B cell (primary cell): ENCODE results near the gene SETBP1. TPM values are rescaled to one million over a fixed set of nuclear protein-coding genes. Genes with fewer than 3 reads are reported as not detected.

Source experiments
- ATAC-seq: fragments of 200-7000 bp; cut with Tn5 transposase; one replicate; pipeline ENCODE4 v1.10.0; 2021; ENCODE audit warnings: low read depth, mild to moderate bottlenecking, moderate number of reproducible peaks, moderate library complexity
- CTCF ChIA-PET: fragments of 350-600 bp; sonication (Branson Sonifier 250); formaldehyde crosslinking; loops from one replicate; lab custom pipeline; 2021; ENCODE audit warnings: antibody characterized with exemption, inconsistent platforms; lab: Charles Lee
- POLR2A ChIA-PET: fragments of 350-600 bp; sonication (Branson Sonifier 250); formaldehyde crosslinking; loops from one replicate; lab custom pipeline; 2021; ENCODE audit warnings: antibody characterized with exemption; lab: Charles Lee
- DNase-seq: peaks from one replicate; pipeline ENCODE4 v3.0.0; 2013
- H2AFZ ChIP-seq: 2 replicates; pipeline ENCODE4 v1.6.1; 2012; ENCODE audit warnings: mild to moderate bottlenecking, low read depth, low read length; ENCODE audit not compliant: insufficient read depth, poor library complexity, severe bottlenecking
- H3K27ac ChIP-seq, 2 donors: 1 replicate in 1 of 2; 2 replicates in 1 of 2; pipeline ENCODE4 v1.5.1; 2012 to 2013; ENCODE audit warnings: low read length in 2 of 2, mild to moderate bottlenecking in 2 of 2, moderate library complexity in 1 of 2
- H3K27me3 ChIP-seq, 4 experiments: fragments of 200-600 bp in 1 of 4; sonication (generic) in 1 of 4; replicated peaks in 1 of 4; 1 replicate in 2 of 4; 2 replicates in 2 of 4; pipeline versions ENCODE4 v1.6.1 to v1.7.0; 2013 to 2016; ENCODE audit warnings: low read length in 3 of 4, mild to moderate bottlenecking in 2 of 4, mixed read lengths in 1 of 4, moderate library complexity in 1 of 4; ENCODE audit not compliant: insufficient read depth in 4 of 4, control insufficient read depth in 3 of 4; ENCODE audit errors: control extremely low read depth in 1 of 4
- H3K36me3 ChIP-seq, 2 experiments: replicated peaks in 1 of 2; 1 replicate in 1 of 2; 2 replicates in 1 of 2; pipeline versions ENCODE4 v1.6.1 to v1.7.1; 2013; ENCODE audit warnings: low read length in 1 of 2; ENCODE audit not compliant: insufficient read depth in 2 of 2, control insufficient read depth in 1 of 2; ENCODE audit errors: control extremely low read depth in 1 of 2, extremely low read depth in 1 of 2
- H3K4me1 ChIP-seq, 2 donors: fragments of 200-600 bp in 1 of 2; sonication (generic) in 1 of 2; 1 replicate in 1 of 2; 2 replicates in 1 of 2; pipeline versions ENCODE4 v1.5.1 to v1.6.1; 2013 to 2017; ENCODE audit warnings: low read length in 2 of 2; ENCODE audit not compliant: control insufficient read depth in 2 of 2, insufficient read depth in 2 of 2
- H3K4me2 ChIP-seq: replicated peaks from 2 replicates; pipeline ENCODE3; 2012; ENCODE audit warnings: mild to moderate bottlenecking, low read depth, low read length; ENCODE audit not compliant: poor library complexity, severe bottlenecking
- H3K4me3 ChIP-seq, 5 experiments: fragments of 200-600 bp in 1 of 5; sonication (generic) in 1 of 5; 1 replicate in 3 of 5; 2 replicates in 2 of 5; pipeline versions ENCODE4 v1.5.1 to v1.7.0; 2011 to 2016; ENCODE audit warnings: low read length in 4 of 5, mild to moderate bottlenecking in 4 of 5, low read depth in 2 of 5, control low read depth in 1 of 5, moderate library complexity in 1 of 5; ENCODE audit not compliant: insufficient read depth in 1 of 5; ENCODE audit errors: control extremely low read depth in 1 of 5, extremely low read depth in 1 of 5
- H3K79me2 ChIP-seq: fragments of 200-600 bp; sonication (generic); one replicate; pipeline ENCODE4 v1.6.0; 2016; ENCODE audit warnings: low read length; ENCODE audit not compliant: control insufficient read depth, insufficient read depth
- H3K9ac ChIP-seq: fragments of 200-600 bp; sonication (generic); 2 replicates; pipeline ENCODE4 v1.6.1; 2017; ENCODE audit warnings: mild to moderate bottlenecking, low read length, moderate library complexity
- H3K9me3 ChIP-seq, 3 donors: one replicate each; pipeline versions ENCODE4 v1.6.1 to v1.7.1; 2013; ENCODE audit warnings: low read length in 2 of 3; ENCODE audit not compliant: control insufficient read depth in 2 of 3, insufficient read depth in 1 of 3; ENCODE audit errors: control extremely low read depth in 1 of 3
- H4K20me1 ChIP-seq: 2 replicates; pipeline ENCODE4 v1.6.0; 2012; ENCODE audit warnings: mild to moderate bottlenecking, low read length; ENCODE audit not compliant: insufficient read depth, control insufficient read depth, poor library complexity, severe bottlenecking
- H3K27ac Mint-ChIP-seq: one replicate; pipeline ENCODE4 v1.8.0; 2021; ENCODE audit warnings: mixed read lengths
- H3K27me3 Mint-ChIP-seq: one replicate; pipeline ENCODE4 v1.8.0; 2021; ENCODE audit warnings: mixed read lengths
- H3K4me1 Mint-ChIP-seq: one replicate; pipeline ENCODE4 v1.8.0; 2021; ENCODE audit warnings: mixed read lengths
- H3K4me3 Mint-ChIP-seq: one replicate; pipeline ENCODE4 v1.8.0; 2021; ENCODE audit warnings: mixed read lengths
- H3K9me3 Mint-ChIP-seq: one replicate; pipeline ENCODE4 v1.8.0; 2022; ENCODE audit warnings: mixed read lengths; ENCODE audit not compliant: insufficient read depth
- EZH2 ChIP-seq: IDR thresholded peaks from 2 replicates; pipeline ENCODE4 v1.6.1; 2012; ENCODE audit warnings: borderline replicate concordance, low read depth, mild to moderate bottlenecking, moderate library complexity, low read length; ENCODE audit not compliant: insufficient read depth, poor library complexity, severe bottlenecking
- WGBS: methylation state at CpG from one replicate; pipeline ENCODE4 v1.1.5; 2013; ENCODE audit warnings: missing lambda C conversion rate; ENCODE audit not compliant: insufficient coverage; 5-methylcytosine and 5-hydroxymethylcytosine counted together
- intact Hi-C: fragments of 100-400 bp; cut with micrococcal nuclease; formaldehyde crosslinking; loops from one replicate; pipeline ENCODE4 v1.10.0; 2022
- polyA plus RNA-seq: library from polyadenylated mRNA; depleted of rRNA; stranded (reverse); fragments of >200 nt; gene quantifications from 2 replicates; pipeline ENCODE4 v1.2.3, GENCODE V29; 2012
- total RNA-seq, 2 donors: library from RNA; stranded (reverse); fragments of 120-200 nt in 1 of 2; gene quantifications; 1 replicate in 1 of 2; 2 replicates in 1 of 2; pipeline versions ENCODE4 v1.2.3 to v1.2.4, GENCODE V29; 2013 to 2022
- TF ChIP-seq, protein P1 (sequence below): fragments of 200-600 bp; IDR thresholded peaks from one replicate; pipeline ENCODE4 v1.8.0; 2022; ENCODE audit warnings: antibody characterized with exemption, mild to moderate bottlenecking

SETBP1 gene
- total and polyA plus RNA-seq, 2 donors (not counting 1 experiment from before 2014, with no cell fraction given), result 15.1 to 129 TPM

DNA sequence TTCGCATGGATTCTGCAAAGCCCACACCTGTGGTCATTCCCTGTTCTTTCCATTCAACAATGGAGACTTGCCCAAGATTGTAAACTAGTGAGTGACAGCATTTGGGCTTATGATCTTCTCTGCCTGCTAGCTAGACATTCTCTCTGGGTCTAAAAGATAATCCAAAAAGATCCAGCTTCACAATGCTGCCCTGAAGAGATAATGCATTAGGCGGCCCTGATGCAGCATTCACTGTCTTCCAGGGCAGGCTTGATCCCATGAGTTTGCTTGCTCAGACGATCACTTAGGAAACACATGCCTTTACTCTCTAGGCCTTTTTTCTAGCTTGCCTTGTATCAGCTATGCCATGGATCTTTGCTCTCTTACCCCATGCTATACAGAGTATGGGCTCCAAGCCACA is 196.1 kb downstream of the SETBP1 start:
- peaks cover 31% of the 10 kb centered on the region for H3K79me2 ChIP-seq
- H3K4me1 ChIP-seq, result peaks cover 3% of the 10 kb centered on the region in 2 donors
- no peak for DNase-seq
- no peaks in the 10 kb centered on the region for H4K20me1 ChIP-seq
- H3K27me3 Mint-ChIP-seq, result no peaks in the 10 kb centered on the region
- H3K4me1 Mint-ChIP-seq, result peaks cover 20% of the 10 kb centered on the region
- 97% methylated on average over 3 of the region's 3 CpGs for WGBS
- CTCF ChIA-PET, result no interaction called here
- no peak overlapping the region for H3K27ac ChIP-seq
- no peaks in the 10 kb centered on the region for H3K27me3 ChIP-seq
- no peak overlapping the region for H3K4me3 ChIP-seq
- H3K4me2 ChIP-seq, result no peak overlapping the region
- POLR2A ChIA-PET, result no interaction called here
- no peaks in the 10 kb centered on the region for H3K9me3 Mint-ChIP-seq
- TF ChIP-seq EZH2, result no peak
- TF ChIP-seq, protein P1, sequence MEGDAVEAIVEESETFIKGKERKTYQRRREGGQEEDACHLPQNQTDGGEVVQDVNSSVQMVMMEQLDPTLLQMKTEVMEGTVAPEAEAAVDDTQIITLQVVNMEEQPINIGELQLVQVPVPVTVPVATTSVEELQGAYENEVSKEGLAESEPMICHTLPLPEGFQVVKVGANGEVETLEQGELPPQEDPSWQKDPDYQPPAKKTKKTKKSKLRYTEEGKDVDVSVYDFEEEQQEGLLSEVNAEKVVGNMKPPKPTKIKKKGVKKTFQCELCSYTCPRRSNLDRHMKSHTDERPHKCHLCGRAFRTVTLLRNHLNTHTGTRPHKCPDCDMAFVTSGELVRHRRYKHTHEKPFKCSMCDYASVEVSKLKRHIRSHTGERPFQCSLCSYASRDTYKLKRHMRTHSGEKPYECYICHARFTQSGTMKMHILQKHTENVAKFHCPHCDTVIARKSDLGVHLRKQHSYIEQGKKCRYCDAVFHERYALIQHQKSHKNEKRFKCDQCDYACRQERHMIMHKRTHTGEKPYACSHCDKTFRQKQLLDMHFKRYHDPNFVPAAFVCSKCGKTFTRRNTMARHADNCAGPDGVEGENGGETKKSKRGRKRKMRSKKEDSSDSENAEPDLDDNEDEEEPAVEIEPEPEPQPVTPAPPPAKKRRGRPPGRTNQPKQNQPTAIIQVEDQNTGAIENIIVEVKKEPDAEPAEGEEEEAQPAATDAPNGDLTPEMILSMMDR, result no peak
- H3K4me3 Mint-ChIP-seq, result no peak overlapping the region
- no peak overlapping the region for H2AFZ ChIP-seq
- peaks cover 0 to 21% of the 10 kb centered on the region in 2 experiments for H3K36me3 ChIP-seq
- no peaks in the 10 kb centered on the region for H3K9me3 ChIP-seq
- intact Hi-C loops, result no loop called here
- H3K9ac ChIP-seq, result no peak overlapping the region
- ATAC-seq, result no peak
- H3K27ac Mint-ChIP-seq, result no peak overlapping the region

DNA sequence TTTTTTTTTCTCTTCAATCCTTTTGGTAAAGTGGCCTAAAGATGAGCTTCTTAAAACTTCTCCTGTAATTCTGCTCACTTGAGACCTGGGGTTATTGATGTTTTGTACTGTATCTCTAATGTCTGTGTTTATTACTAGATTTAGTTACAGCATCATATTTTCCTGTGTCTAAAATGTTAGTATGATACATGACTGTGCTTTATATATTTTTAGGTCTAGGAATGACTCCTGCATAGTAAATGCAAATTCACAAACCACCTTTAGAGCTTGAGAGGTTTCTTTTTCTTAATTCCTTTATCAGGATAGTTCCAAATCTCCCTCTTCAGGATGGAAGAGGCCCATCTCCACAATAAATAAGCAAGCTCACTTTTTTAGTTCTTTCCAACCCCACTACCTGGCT is 197.6 kb downstream of the SETBP1 start:
- Histone ChIP-seq H2AFZ (no peak overlapping the region), H4K20me1 (no peaks in the 10 kb centered on the region), H3K27ac (no peak overlapping the region), H3K9ac (no peak overlapping the region), H3K27me3 (no peaks in the 10 kb centered on the region), H3K4me1 (no peaks in the 10 kb centered on the region), H3K9me3 (no peaks in the 10 kb centered on the region), H3K36me3 (peaks cover 0 to 18% of the 10 kb centered on the region in 2 experiments), H3K4me2 (no peak overlapping the region), H3K79me2 (peaks cover 18% of the 10 kb centered on the region), H3K4me3 (no peak overlapping the region)
- CTCF ChIA-PET, result no interaction called here
- DNase-seq (no peak), ATAC-seq (no peak)
- Mint-ChIP-seq H3K4me3 (no peak overlapping the region), H3K9me3 (no peaks in the 10 kb centered on the region), H3K27me3 (no peaks in the 10 kb centered on the region), H3K4me1 (peaks cover 25% of the 10 kb centered on the region), H3K27ac (no peak overlapping the region)
- TF ChIP-seq, protein P1, result no peak
- TF ChIP-seq EZH2, result no peak
- intact Hi-C loops, result no loop called here
- POLR2A ChIA-PET, result no interaction called here
